GM06990 (cell line): ENCODE measurements around the gene GRAMD4.

Experiments
- DNase-seq: peaks from one replicate; pipeline ENCODE4 v3.0.0-alpha.2; 2011; ENCODE audit not compliant: insufficient read length; ENCODE audit errors: extremely low read depth
- H3K27me3 ChIP-seq: replicated peaks from 2 replicates; pipeline ENCODE4 v1.6.0; 2011; ENCODE audit warnings: low read length; ENCODE audit not compliant: control insufficient read depth, insufficient read depth
- H3K36me3 ChIP-seq: 2 replicates; pipeline ENCODE4 v1.5.1; 2011; ENCODE audit warnings: low read length; ENCODE audit not compliant: control insufficient read depth, insufficient read depth
- H3K4me3 ChIP-seq: replicated peaks from 2 replicates; pipeline ENCODE4 v1.5.1; 2011; ENCODE audit warnings: low read depth, mild to moderate bottlenecking, control low read depth, low read length
- CTCF ChIP-seq: IDR thresholded peaks from 2 replicates; pipeline ENCODE4 v1.5.1; 2011; ENCODE audit warnings: low read length, control low read depth, mild to moderate bottlenecking, inconsistent platforms; ENCODE audit not compliant: insufficient read depth, poor library complexity, severe bottlenecking

The GRAMD4 gene

GRCh38 chr22:46619830-46620501, at the start of gene GRAMD4:
TSS of gene GRAMD4 (plus strand) at chr22:46620386. CDS start at chr22:46626800, 6,414 bp downstream.
- Histone ChIP-seq H3K4me3 (no peak within 1 kb of the TSS), H3K27me3 (no peaks in the 10 kb centered on the region), H3K36me3 (no peaks in the 10 kb centered on the region)
- no peak for TF ChIP-seq CTCF
- no peak for DNase-seq

- TF ChIP-seq CTCF: no peak
- no peak overlapping the region for H3K4me3 ChIP-seq
- DNase-seq: no peak
- H3K36me3 ChIP-seq: no peaks in the 10 kb centered on the region
- no peaks in the 10 kb centered on the region for H3K27me3 ChIP-seq
Observed at GRCh38 chr22:46571642-46572250, 48.4 kb upstream of the GRAMD4 start.

- H3K4me3 ChIP-seq: no peak overlapping the region
- no peaks in the 10 kb centered on the region for H3K27me3 ChIP-seq
- no peak for TF ChIP-seq CTCF
Observed at GRCh38 chr22:46572911-46573780, 47.0 kb upstream of the GRAMD4 start.

GRCh38 chr22:46573781-46574437, 46.3 kb upstream of the GRAMD4 start:
- no peaks in the 10 kb centered on the region for H3K36me3 ChIP-seq
- no peak for DNase-seq
- H3K4me3 ChIP-seq: no peak overlapping the region
- H3K27me3 ChIP-seq: no peaks in the 10 kb centered on the region
- no peak for TF ChIP-seq CTCF

More at GRCh38 chr22:46572911-46573780, 47.0 kb upstream of the GRAMD4 start:
- DNase-seq: no peak
- no peaks in the 10 kb centered on the region for H3K36me3 ChIP-seq

GRCh38 chr22:46574438-46574992, 45.7 kb upstream of the GRAMD4 start:
- TF ChIP-seq CTCF: no peak
- no peak for DNase-seq

More at GRCh38 chr22:46574438-46574992, 45.7 kb upstream of the GRAMD4 start:
- no peaks in the 10 kb centered on the region for H3K36me3 ChIP-seq
- H3K4me3 ChIP-seq: no peak overlapping the region
- H3K27me3 ChIP-seq: no peaks in the 10 kb centered on the region
